GM20431 (cell line): ENCODE data around the gene ETV4.

ENCODE experiments used
- in situ Hi-C: fragments of 300-500 bp; cut with MseI, MboI; formaldehyde crosslinking; loops from one replicate; pipeline ENCODE4 v1.15.0; 2020; ENCODE audit warnings: low sequenced_read_pairs; ENCODE audit not compliant: unreplicated experiment

ETV4 gene

GRCh38 chr17:43546319-43547188 lies at the start of gene ETV4:
ETV4 (minus strand) TSS chr17:43546340; CDS start chr17:43545617, 723 bp downstream.
- in situ Hi-C loops, result no loop called here

- in situ Hi-C loops, result no loop called here
These were observed 49.3 kb upstream of the ETV4 start for GRCh38 chr17:43595466-43595865.

DNA sequence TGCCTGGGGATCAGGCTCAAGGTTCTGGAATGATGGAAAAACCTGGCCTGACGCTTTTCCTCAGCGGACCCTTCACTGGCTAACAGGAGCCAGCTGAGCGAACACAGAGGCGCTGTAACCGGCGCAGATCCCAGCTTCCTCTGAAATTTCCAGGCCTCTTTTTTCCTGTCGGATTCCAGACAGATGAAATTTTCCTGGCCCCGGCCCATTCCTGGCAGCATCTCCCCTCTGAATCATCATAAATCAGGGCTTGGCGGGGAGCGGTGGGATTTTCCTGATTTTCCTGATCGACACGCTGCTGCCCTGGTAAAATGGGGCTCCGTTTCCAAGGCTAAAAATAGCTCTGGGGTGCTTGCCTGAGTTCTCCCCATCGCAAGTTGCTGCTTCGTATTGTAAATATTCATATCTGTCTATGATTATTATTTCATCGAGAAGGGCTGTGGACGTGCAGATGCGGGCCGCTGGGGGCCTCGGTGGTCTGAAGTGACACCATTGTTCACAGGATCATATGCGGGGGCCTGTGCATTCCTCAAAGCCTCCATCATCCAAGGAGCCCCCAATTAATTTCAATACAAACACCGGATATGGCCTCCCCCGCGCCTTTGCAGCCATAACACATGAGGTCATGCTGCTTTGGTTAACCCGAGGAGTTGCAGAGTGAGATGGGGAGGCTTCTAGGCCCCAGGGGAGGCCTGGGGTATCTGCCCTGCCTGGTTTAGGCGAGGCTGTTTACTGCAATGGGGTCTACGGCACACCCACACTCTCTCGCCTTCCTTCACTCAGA lies 45.8 kb upstream of the ETV4 start:
- in situ Hi-C loops, result no loop called here

- in situ Hi-C loops, result no loop called here
These were observed 44.9 kb upstream of the ETV4 start for GRCh38 chr17:43591001-43591400.

DNA sequence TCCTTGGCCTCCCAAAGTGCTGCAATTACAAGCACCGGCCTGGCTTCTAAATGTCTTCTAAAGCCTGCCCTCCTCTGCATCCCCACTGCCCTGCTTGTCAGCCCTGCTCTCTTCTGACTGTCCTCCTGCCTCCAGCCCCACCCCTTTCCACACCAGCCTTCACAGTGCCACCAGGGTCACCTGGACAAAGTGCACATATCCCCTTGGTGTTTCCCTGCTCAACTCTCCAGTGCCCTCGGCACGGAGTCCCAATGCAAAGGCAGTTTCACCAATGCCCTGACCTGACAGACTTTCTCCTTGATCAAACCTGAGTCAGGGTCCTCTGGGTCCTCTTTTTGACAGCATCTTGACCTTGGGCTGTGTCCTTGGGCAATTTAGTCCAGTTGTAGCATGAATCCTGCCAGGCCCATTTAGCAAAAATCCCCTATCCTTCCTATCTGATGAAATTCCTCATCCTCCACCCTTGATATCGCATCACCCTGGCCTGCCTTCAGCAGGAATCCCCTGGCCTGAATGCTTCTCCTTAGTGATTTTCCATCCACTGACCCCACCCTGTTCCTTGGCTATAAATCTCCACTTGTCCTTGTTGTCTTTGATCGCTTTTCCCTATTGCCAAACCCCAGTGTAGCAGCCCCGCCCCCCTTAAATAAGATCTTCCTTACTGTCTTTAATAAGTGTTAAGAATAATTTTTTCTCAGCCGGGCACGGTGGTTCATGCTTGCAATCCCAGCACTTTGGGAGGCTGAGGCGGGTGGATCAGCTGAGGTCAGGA lies 42.7 kb upstream of the ETV4 start:
- in situ Hi-C loops, result no loop called here

GRCh38 chr17:43588121-43588520 lies 42.0 kb upstream of the ETV4 start:
- in situ Hi-C loops, result no loop called here

GRCh38 chr17:43587647-43588046 lies 41.5 kb upstream of the ETV4 start:
- in situ Hi-C loops, result no loop called here

GRCh38 chr17:43584666-43585102 lies 38.5 kb upstream of the ETV4 start:
- in situ Hi-C loops, result no loop called here

DNA sequence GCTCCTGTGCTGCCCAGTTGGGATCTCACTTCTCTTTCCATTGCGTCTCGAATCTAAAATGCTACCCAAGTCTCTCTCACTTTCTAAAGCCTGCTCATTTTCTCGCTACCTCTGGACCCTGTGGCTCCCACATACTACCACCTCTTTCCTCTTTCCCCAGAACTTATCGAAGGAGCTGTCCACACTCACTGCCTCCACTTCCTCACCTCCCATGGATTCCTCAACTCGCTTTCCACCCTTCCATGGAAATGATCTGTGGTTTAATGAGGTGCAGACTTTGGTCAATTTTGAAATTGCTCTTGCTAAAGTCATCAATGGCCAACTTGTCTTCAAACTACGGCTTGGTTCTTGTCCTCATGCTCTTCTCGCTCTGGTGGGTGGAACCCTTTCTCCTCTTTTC lies 37.2 kb upstream of the ETV4 start:
- in situ Hi-C loops, result no loop called here

- in situ Hi-C loops, result no loop called here
These were observed 35.5 kb upstream of the ETV4 start for GRCh38 chr17:43581613-43582012.

DNA sequence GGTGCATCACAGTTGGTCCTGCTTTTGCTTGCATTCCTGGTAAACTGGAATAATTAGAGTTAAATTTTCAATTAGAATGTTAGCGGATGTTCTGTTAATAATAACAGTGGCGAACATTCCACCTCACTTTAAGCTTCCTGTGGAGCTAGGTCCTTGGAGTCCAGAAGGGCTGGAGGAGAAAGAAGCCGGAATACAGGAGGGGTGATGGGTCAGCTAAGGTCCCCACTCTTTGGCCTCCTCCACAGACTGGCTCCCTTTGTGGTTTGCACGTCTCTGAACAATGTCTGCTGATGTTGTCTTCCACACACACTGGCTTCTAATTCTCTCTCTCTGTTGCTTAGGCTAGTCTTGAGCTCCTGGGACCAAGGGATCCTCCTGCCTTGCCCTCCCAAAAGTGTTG lies 35.0 kb upstream of the ETV4 start:
- in situ Hi-C loops, result no loop called here

DNA sequence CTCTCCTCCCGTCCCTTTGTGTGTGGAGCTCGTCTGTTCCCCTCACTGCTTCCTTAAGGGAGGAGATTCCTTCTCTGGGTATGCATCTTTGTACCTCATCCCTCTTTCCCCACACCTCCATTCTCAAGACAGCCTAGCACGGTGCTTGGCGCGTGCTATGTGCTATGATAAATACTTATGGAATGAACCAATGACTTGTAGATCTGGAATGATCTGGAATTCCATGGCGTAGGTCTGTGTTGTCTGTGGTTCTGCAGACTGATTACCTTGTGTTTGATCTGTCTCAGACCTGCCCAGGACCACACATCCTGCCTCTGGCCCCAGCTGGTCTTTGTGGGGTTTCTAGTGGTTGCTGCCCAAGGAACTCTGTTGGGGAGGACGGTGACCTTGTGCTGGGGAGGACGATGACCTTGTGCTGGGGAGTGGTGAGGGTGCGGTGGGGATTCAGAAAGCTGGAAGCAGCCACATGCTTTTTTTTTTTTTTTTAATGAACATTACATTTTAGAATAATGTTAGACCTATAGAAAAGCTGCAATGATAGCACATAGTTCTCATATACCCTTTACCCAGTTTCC lies 33.5 kb upstream of the ETV4 start:
- in situ Hi-C loops, result loop anchor here (5.0 to 10.0 kb wide), 2 partner anchors 93 to 185 kb away; no protein-coding TSS in a partner anchor

GRCh38 chr17:43578699-43579565 lies 32.8 kb upstream of the ETV4 start:
- in situ Hi-C loops, result loop anchor here (5.0 to 10.0 kb wide), 2 partner anchors 93 to 186 kb away; no protein-coding TSS in a partner anchor

DNA sequence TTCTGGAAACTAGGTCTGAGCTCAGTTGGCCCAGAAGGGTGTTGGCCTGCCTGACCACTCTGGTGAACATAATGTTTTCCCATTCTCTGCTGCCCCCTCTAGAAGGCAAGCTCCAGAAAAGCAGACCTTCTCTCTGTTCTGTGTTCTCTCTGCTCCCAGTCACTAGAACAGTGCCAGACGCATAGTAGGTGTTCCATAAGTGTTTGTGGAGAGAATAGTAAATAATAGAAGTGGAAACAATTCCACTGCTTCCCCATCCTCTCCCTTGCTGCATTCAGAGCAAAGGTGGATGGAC lies 32.2 kb upstream of the ETV4 start:
- in situ Hi-C loops, result loop anchor here (5.0 to 10.0 kb wide), 2 partner anchors 94 to 186 kb away; no protein-coding TSS in a partner anchor

- in situ Hi-C loops, result loop anchor here (5.0 to 10.0 kb wide), 2 partner anchors 94 to 187 kb away; no protein-coding TSS in a partner anchor
These were observed 31.7 kb upstream of the ETV4 start for GRCh38 chr17:43577664-43578403.

GRCh38 chr17:43576563-43577229 lies 30.6 kb upstream of the ETV4 start:
- in situ Hi-C loops, result loop anchor here (5.0 to 10.0 kb wide), 2 partner anchors 96 to 188 kb away; no protein-coding TSS in a partner anchor

GRCh38 chr17:43574896-43575525 lies 28.9 kb upstream of the ETV4 start:
- in situ Hi-C loops, result loop anchor here (5.0 to 10.0 kb wide), 2 partner anchors 97 to 190 kb away; no protein-coding TSS in a partner anchor
